ENCODE measurements around the gene ATP2B2. TPM values are rescaled to one million over a fixed set of nuclear protein-coding genes. Genes with fewer than 3 reads are reported as not detected.

ATP2B2 gene
- total RNA-seq, 4 donors from 2014 or later = 0.11 to 0.42 (median 0.15) TPM; not detected in 1

DNA sequence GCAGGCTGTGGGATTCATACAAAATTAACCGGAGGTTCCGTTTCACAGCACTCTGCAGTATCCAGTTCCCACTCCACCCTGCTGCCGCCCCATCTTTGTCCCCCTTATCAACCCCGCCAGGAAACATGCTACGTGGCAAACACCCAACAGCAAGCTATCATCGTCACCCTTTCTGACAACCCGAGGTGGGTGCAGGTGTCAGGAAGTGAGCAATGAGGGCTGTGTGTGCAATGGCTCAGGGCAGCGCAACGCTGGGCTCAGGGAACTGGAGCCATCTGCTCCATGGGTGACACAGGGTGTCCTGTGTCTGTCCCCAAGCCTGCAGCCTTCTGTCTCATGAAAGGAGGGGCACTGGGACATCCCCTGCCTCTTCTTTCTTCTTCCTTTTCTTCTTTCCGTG, 60.9 kb downstream of the ATP2B2 start:
- TF ChIP-seq CTCF (IDR thresholded peaks at IDR 0.05) (no peak), POLR2A (IDR thresholded peaks at IDR 0.05) (no peak)
- Histone ChIP-seq H3K27me3 (no peaks in the 10 kb centered on the region), H3K36me3 (no peaks in the 10 kb centered on the region), H3K4me1 (no peaks in the 10 kb centered on the region), H3K9me3 (no peaks in the 10 kb centered on the region), H3K4me3 (replicated peaks in 1 of 3) (no peak overlapping the region), H3K27ac (no peak overlapping the region)
- WGBS, 2 donors = 79 to 82% methylated on average over 10 of the region's 10 CpGs
- intact Hi-C loops (cut with DNase I) = no loop called here
- DNase-seq = no peak

- TF ChIP-seq CTCF (IDR thresholded peaks at IDR 0.05) (no peak), POLR2A (IDR thresholded peaks at IDR 0.05) (no peak)
- Histone ChIP-seq H3K36me3 (no peaks in the 10 kb centered on the region), H3K27ac (no peak overlapping the region), H3K4me1 (no peaks in the 10 kb centered on the region), H3K9me3 (no peaks in the 10 kb centered on the region), H3K27me3 (no peaks in the 10 kb centered on the region), H3K4me3 (replicated peaks in 1 of 3) (no peak overlapping the region)
- intact Hi-C loops (cut with DNase I) = no loop called here
- WGBS, 2 donors = 64 to 86% methylated on average over 5 to 9 of the region's 10 CpGs
- no peak for DNase-seq
These were observed 61.3 kb downstream of the ATP2B2 start for GRCh38 chr3:10444110-10444429.

GRCh38 chr3:10443272-10444109, 61.9 kb downstream of the ATP2B2 start:
- 81 to 86% methylated on average over 15 of the region's 15 CpGs for WGBS, 2 donors
- intact Hi-C loops (cut with DNase I) = no loop called here
- no peak overlapping the region for H3K4me3 ChIP-seq (replicated peaks in 1 of 3)
- no peaks in the 10 kb centered on the region for H3K36me3 ChIP-seq
- DNase-seq = no peak
- H3K27me3 ChIP-seq = no peaks in the 10 kb centered on the region
- H3K4me1 ChIP-seq = no peaks in the 10 kb centered on the region
- H3K9me3 ChIP-seq = no peaks in the 10 kb centered on the region
- no peak overlapping the region for H3K27ac ChIP-seq
- TF ChIP-seq POLR2A (IDR thresholded peaks at IDR 0.05) (no peak), CTCF (IDR thresholded peaks at IDR 0.05) (no peak)

DNA sequence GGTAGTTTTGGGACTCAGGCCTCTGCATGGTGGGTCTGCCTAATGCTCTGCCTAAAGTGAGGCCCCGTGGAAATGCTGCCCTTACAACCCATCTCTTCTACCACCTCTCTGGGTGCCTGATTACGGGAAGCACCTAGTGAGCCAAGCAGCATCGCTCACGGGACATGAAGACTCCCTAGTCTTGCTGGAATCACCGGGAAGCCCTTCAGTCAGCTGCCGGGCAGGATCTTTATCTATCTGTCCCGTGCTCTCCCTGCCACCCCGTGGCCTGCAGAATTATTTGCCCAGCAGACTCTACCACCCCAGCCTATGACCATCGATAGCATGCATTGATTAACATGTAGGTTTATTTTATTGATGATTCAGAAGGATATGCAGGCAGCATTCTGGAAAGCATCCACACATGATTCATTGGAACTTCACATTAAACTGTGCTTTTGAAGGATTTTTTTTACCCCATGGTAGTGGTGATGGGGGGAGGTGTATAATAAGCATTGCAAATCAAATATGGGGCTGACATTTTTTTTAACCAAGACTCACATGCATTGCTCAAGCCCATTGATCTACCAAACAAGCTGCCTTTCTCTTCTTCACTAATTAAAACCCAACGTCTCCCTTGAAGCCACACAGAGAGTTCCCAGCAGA, 63.1 kb downstream of the ATP2B2 start:
- no peaks in the 10 kb centered on the region for H3K9me3 ChIP-seq
- no peak for TF ChIP-seq CTCF (IDR thresholded peaks at IDR 0.05)
- no peak for TF ChIP-seq POLR2A (IDR thresholded peaks at IDR 0.05)
- H3K4me3 ChIP-seq (replicated peaks in 1 of 3) = no peak overlapping the region
- no peaks in the 10 kb centered on the region for H3K4me1 ChIP-seq
- H3K36me3 ChIP-seq = no peaks in the 10 kb centered on the region
- no peak overlapping the region for H3K27ac ChIP-seq
- WGBS, 2 donors = 67 to 72% methylated on average over 10 of the region's 10 CpGs
- DNase-seq = no peak
- H3K27me3 ChIP-seq = no peaks in the 10 kb centered on the region
- intact Hi-C loops (cut with DNase I) = no loop called here

- no peak overlapping the region for H3K27ac ChIP-seq
- no peaks in the 10 kb centered on the region for H3K4me1 ChIP-seq
- 70 to 76% methylated on average over 5 of the region's 5 CpGs for WGBS, 2 donors
- TF ChIP-seq POLR2A (IDR thresholded peaks at IDR 0.05) (no peak), CTCF (IDR thresholded peaks at IDR 0.05) (no peak)
- DNase-seq = no peak
- no peaks in the 10 kb centered on the region for H3K36me3 ChIP-seq
- H3K27me3 ChIP-seq = no peaks in the 10 kb centered on the region
- no peak overlapping the region for H3K4me3 ChIP-seq (replicated peaks in 1 of 3)
- intact Hi-C loops (cut with DNase I) = no loop called here
- H3K9me3 ChIP-seq = no peaks in the 10 kb centered on the region
These were observed 64.7 kb downstream of the ATP2B2 start for GRCh38 chr3:10440684-10441083.

All from thyroid gland (tissue), 4 donors.